Measurements from ENCODE around the gene UPB1. TPM values are rescaled to one million over a fixed set of nuclear protein-coding genes. Genes with fewer than 3 reads are reported as not detected.

UPB1 gene
- not detected in 2 replicates for total RNA-seq

DNA sequence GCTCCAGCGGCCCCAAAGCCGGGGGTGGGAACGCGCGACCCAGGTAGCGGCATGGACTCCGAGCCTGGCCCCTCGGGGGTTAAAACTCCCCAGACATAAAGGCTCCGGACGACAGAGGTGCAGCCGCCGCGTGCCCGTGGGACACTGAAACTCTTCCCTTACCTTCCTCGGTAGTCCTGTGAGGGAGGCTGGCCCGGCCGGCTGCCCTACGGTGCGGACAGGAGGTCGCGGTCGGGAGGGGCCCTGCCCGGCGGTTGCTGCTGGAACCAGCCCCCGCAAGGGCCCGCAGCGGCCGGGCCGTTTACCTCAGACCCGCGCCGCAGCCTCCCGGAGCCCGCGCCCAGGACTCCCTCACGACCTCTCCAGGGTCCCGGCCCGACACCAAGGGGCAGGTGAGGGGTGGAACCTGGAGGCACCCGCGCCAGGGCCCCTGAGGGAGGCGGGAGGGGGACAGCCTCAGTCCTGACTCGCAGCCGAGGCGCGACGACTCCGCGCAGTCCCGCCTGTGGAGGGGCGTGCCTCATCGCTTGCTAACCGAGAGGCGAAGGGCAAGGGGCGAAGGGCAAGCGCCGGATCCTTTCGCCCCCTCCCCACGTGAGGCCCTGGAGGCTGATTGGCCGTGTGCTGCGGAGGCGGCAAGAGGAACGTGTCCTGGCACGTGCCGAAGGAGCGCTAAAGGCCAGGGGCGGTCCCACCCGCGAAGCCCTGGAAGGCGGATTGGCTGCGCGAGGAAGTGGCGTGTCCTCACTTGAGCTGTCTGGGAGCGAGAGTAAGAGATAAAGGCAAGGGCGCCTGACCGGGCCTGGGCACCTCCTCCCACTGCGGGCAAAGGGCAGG, at the start of gene UPB1:
Gene UPB1 (plus strand): TSS at position 805 of the 837 bp plus-strand sequence. CDS start 72 bp downstream, outside the sequence.

DNA sequence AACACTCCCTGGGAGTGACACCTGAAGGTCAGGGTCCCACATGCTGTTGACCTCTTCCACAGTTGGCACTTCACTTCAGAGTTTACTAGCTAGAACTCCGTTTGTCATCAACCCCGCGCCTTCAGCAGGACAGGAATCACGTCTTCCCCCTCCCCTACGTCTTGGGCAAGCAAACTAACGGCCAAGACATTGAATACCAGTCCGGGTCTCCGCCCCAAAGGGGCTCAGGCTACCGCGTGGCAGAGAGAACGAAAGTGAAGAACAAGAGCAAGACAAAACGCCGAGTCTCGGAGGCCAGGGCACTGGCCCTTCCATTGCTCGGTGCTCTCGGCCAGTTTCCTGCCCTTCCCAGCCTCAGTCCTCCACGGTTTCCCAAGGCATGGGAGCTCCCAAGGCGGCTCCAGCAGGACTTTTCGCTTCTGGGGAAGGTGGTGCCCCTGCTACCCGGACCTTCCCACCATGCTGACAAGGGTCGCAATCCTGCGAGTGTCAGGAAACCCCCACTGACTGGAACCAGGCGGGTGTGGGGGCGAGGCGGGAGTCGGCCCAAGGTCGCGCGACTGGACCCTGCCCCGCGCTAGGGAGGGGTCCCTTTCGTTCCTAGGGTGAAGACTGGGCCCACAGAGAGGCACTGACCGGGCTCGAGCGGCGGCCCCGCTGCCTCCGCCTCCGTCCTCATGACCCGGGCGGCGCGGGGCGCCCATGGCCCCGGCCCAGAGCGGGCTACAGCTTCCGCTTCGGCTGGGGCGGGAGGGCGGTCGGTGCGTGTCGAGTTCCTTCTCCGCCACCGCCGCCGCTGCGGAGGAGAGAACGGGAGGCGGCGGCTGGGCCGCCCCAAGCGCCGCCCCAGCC, 59.4 kb downstream of the UPB1 start, which contains the start of gene GUCD1:
Gene GUCD1 (minus strand): TSS at position 826 of the 852 bp plus-strand sequence. CDS start 147 bp downstream, at position 679.

DNA sequence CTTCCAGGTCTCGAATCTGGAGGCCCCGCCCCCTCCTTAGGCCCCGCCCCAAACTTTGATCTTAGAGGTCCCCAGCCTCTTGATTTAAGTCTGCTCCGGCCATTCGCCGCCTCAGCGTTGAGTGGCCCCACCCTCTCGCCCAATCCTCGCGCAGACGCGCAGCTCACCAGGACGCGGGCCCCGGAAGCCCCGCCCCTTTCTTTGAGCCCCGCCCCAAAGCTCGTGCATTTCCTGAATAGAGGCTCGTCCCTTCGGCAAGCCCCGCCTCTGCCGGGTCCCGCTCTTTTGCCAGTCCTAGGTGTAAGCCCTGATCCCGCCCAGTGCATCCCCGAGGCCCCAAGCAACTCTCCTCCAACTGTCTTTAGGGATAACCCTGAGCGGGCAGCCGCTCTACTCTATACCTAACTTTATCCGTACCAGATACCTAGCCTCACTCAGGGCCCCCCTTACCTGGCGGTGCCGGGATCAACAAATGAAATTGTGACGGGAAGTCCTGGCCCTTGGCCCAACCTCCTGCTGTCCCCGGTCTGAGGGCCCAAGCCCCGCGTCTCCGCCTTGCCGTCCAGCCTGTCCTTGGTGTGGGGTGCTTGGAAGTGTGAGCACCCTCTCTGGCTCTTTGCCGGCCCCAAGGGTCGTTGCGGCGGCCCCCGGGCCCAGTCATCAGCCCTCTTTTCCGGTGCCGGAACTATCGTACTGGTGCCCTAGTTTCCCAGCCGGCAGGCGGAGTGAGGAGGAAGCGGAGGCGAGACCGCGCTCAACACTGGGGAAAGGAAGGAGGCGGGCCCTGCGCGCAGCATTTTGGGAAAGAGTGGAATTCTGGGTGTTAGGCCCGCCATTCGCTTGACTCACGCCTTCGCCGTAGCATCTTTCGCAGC, 60.3 kb downstream of the UPB1 start, which contains the start of gene SNRPD3:
Gene SNRPD3 (plus strand): TSS at position 835 of the 875 bp plus-strand sequence. CDS start 1,676 bp downstream, outside the sequence.

Other genes starting within 250 kb of the UPB1 start
- gene SPECC1L, start 224.5 kb upstream of the UPB1 start, total RNA-seq, result 33.5 and 39.7 TPM in 2 replicates
- 1.00 and 1.1 TPM in 2 replicates for gene ADORA2A, start 67.7 kb upstream of the UPB1 start, total RNA-seq
- 142 and 169 TPM in 2 replicates for gene GUCD1, start 59.8 kb downstream of the UPB1 start, total RNA-seq
- 115 and 221 TPM in 2 replicates for gene SNRPD3, start 60.7 kb downstream of the UPB1 start, total RNA-seq
- gene LRRC75B, start 97.7 kb downstream of the UPB1 start, total RNA-seq, result 6.5 and 10.1 TPM in 2 replicates
- 1.8 and 3.0 TPM in 2 replicates for gene GGT1, start 107.9 kb downstream of the UPB1 start, total RNA-seq